MCF 10A (cell line): ENCODE measurements around the gene ZNF580. TPM values are rescaled to one million over a fixed set of nuclear protein-coding genes. Genes with fewer than 3 reads are reported as not detected.

Source experiments
- BruUV-seq: library from RNA; stranded (reverse); fragments of 400-500 nt; replicated peaks from 2 replicates; lab custom pipeline; 2021; lab: Mats Ljungman, UMichigan
- CTCF ChIA-PET: fragments of 300-600 bp; sonication (Branson Sonifier 250); formaldehyde crosslinking; extraction: SDS; loops from one replicate; lab custom pipeline; 2021; ENCODE audit warnings: antibody characterized with exemption, inconsistent platforms; lab: Yijun Ruan, JAX
- POLR2A ChIA-PET: fragments of 300-600, 350-650 bp; sonication (Branson Sonifier 250); formaldehyde crosslinking; extraction: SDS; loops from one replicate; lab custom pipeline; 2020; ENCODE audit warnings: antibody characterized with exemption, inconsistent platforms; lab: Yijun Ruan, JAX
- DNase-seq: peaks from one replicate; pipeline ENCODE4 v3.0.0-alpha.2; 2018; ENCODE audit not compliant: unreplicated experiment
- H3K27ac Mint-ChIP-seq: one replicate; pipeline ENCODE4 v1.8.0; 2022; ENCODE audit warnings: mild to moderate bottlenecking, low read depth, mixed read lengths; ENCODE audit not compliant: unreplicated experiment
- H3K27me3 Mint-ChIP-seq: one replicate; pipeline ENCODE4 v1.8.0; 2022; ENCODE audit warnings: mixed read lengths; ENCODE audit not compliant: insufficient read depth, unreplicated experiment
- H3K36me3 Mint-ChIP-seq: one replicate; pipeline ENCODE4 v1.8.0; 2022; ENCODE audit warnings: mild to moderate bottlenecking, moderate library complexity, mixed read lengths; ENCODE audit not compliant: insufficient read depth, unreplicated experiment
- H3K4me1 Mint-ChIP-seq: one replicate; pipeline ENCODE4 v1.8.0; 2022; ENCODE audit warnings: mixed read lengths; ENCODE audit not compliant: insufficient read depth, unreplicated experiment
- H3K4me3 Mint-ChIP-seq: one replicate; pipeline ENCODE4 v1.8.0; 2022; ENCODE audit warnings: mild to moderate bottlenecking, moderate library complexity, mixed read lengths; ENCODE audit not compliant: unreplicated experiment
- H3K9me3 Mint-ChIP-seq: one replicate; pipeline ENCODE4 v1.8.0; 2022; ENCODE audit warnings: mixed read lengths; ENCODE audit not compliant: unreplicated experiment
- CTCF ChIP-seq: fragments of 200-600 bp; IDR thresholded peaks from one replicate; pipeline ENCODE4 v1.8.0; 2022; ENCODE audit warnings: antibody characterized with exemption, mild to moderate bottlenecking; ENCODE audit not compliant: unreplicated experiment
- intact Hi-C: fragments of 100-400 bp; cut with micrococcal nuclease; formaldehyde crosslinking; loops from 2 replicates; pipeline ENCODE4 v1.14.1; 2022
- total RNA-seq: library from RNA; stranded (reverse); gene quantifications from 2 replicates; pipeline ENCODE4 v1.2.3, GENCODE V29; 2022

Gene ZNF580
- total RNA-seq, 1 experiment from 2014 or later: 44.9 TPM

GRCh38 chr19:55660991-55661390 lies 20.2 kb downstream of the ZNF580 start:
- TF ChIP-seq CTCF: no peak
- no TSS peak for BruUV-seq
- Mint-ChIP-seq H3K4me1 (peaks cover 27% of the 10 kb centered on the region), H3K36me3 (peaks cover 50% of the 10 kb centered on the region), H3K9me3 (no peaks in the 10 kb centered on the region), H3K4me3 (no peak overlapping the region), H3K27ac (no peak overlapping the region), H3K27me3 (no peaks in the 10 kb centered on the region)
- intact Hi-C loops: no loop called here
- CTCF ChIA-PET: interaction anchor here (1.2 kb wide), 1 partner anchor 11 kb away, joined by 3 read pairs; no protein-coding TSS in a partner anchor
- POLR2A ChIA-PET: interaction anchor here (0.6 kb wide), 1 partner anchor 170 kb away, joined by 4 read pairs; no protein-coding TSS in a partner anchor
- no peak for DNase-seq

- ChIA-PET CTCF (interaction anchor here (1.7 kb wide), 1 partner anchor 10 kb away, joined by 5 read pairs; no protein-coding TSS in a partner anchor), POLR2A (interaction anchor here (0.9 kb wide), 1 partner anchor 10 kb away, joined by 3 read pairs; no protein-coding TSS in a partner anchor)
- Mint-ChIP-seq H3K4me1 (peaks cover 22% of the 10 kb centered on the region), H3K27ac (peak overlapping the region; percentile 9), H3K27me3 (no peaks in the 10 kb centered on the region), H3K9me3 (no peaks in the 10 kb centered on the region), H3K36me3 (peaks cover 58% of the 10 kb centered on the region), H3K4me3 (no peak overlapping the region)
- TF ChIP-seq CTCF: no peak
- BruUV-seq: no TSS peak
- intact Hi-C loops: no loop called here
- DNase-seq: no peak
Measured at GRCh38 chr19:55661826-55662225, 21.0 kb downstream of the ZNF580 start.

GRCh38 chr19:55663846-55664536 lies 23.2 kb downstream of the ZNF580 start:
- H3K27ac Mint-ChIP-seq: no peak overlapping the region

More at GRCh38 chr19:55663846-55664536, 23.2 kb downstream of the ZNF580 start:
- Mint-ChIP-seq H3K4me1 (peaks cover 7% of the 10 kb centered on the region), H3K4me3 (no peak overlapping the region), H3K27me3 (no peaks in the 10 kb centered on the region), H3K9me3 (no peaks in the 10 kb centered on the region), H3K36me3 (peaks cover 79% of the 10 kb centered on the region)
- BruUV-seq: no TSS peak
- no peak for TF ChIP-seq CTCF
- no peak for DNase-seq
- POLR2A ChIA-PET: interaction anchor here (1.9 kb wide), 1 partner anchor 9 kb away, joined by 5 read pairs; the partner anchor contains the start of gene U2AF2
- intact Hi-C loops: no loop called here
- CTCF ChIA-PET: interaction anchor here (0.6 to 1.7 kb wide), 4 partner anchors 7 to 37 kb away, joined by 3 to 5 read pairs (median 4); no protein-coding TSS in a partner anchor
